GM23338 (cell line): Measurements from ENCODE around the gene MUL1. TPM values are rescaled to one million over a fixed set of nuclear protein-coding genes. Genes with fewer than 3 reads are reported as not detected.

Source experiments
- ATAC-seq: fragments of 200-7000 bp; cut with Tn5 transposase; 3 replicates; pipeline ENCODE4 v1.9.1; 2020
- DNase-seq: peaks from one replicate; pipeline ENCODE4 v3.0.0-alpha.2; 2015; ENCODE audit warnings: low spot score
- H2AFZ ChIP-seq: fragments of 200-600 bp; sonication (generic); 2 replicates; pipeline ENCODE4 v1.8.0; 2016; ENCODE audit warnings: antibody characterized with exemption, mild to moderate bottlenecking, moderate library complexity
- H3F3A ChIP-seq: fragments of 200-600 bp; sonication (generic); replicated peaks from 2 replicates; pipeline ENCODE4 v1.8.0; 2017; ENCODE audit warnings: antibody characterized with exemption, mixed run types, low read depth
- H3K27ac ChIP-seq: fragments of 200-600 bp; sonication (generic); 2 replicates; pipeline ENCODE4 v1.6.1; 2016; ENCODE audit warnings: low read depth
- H3K27me3 ChIP-seq: fragments of 200-600 bp; sonication (generic); 2 replicates; pipeline ENCODE4 v1.8.0; 2016; ENCODE audit warnings: mild to moderate bottlenecking, mixed run types, moderate library complexity; ENCODE audit not compliant: insufficient read depth
- H3K36me3 ChIP-seq: fragments of 200-600 bp; sonication (generic); 2 replicates; pipeline ENCODE4 v1.8.0; 2016; ENCODE audit warnings: mild to moderate bottlenecking; ENCODE audit not compliant: insufficient read depth
- H3K4me1 ChIP-seq: fragments of 200-600 bp; sonication (generic); 2 replicates; pipeline ENCODE4 v1.8.0; 2016; ENCODE audit warnings: mild to moderate bottlenecking, moderate library complexity; ENCODE audit not compliant: insufficient read depth
- H3K4me2 ChIP-seq: fragments of 200-600 bp; sonication (generic); 2 replicates; pipeline ENCODE4 v1.7.1; 2017; ENCODE audit warnings: mixed run types
- H3K4me3 ChIP-seq: fragments of 200-600 bp; sonication (generic); 2 replicates; pipeline ENCODE4 v1.6.1; 2016; ENCODE audit warnings: mixed run types
- H3K79me2 ChIP-seq: fragments of 200-600 bp; sonication (generic); replicated peaks from 2 replicates; pipeline ENCODE4 v1.8.0; 2017; ENCODE audit warnings: mild to moderate bottlenecking; ENCODE audit not compliant: insufficient read depth
- H3K9me2 ChIP-seq: fragments of 200-600 bp; sonication (generic); 2 replicates; pipeline ENCODE4 v1.8.0; 2017; ENCODE audit not compliant: insufficient read depth
- H4K20me1 ChIP-seq: fragments of 200-600 bp; sonication (generic); replicated peaks from 2 replicates; pipeline ENCODE4 v1.8.0; 2017; ENCODE audit warnings: mild to moderate bottlenecking; ENCODE audit not compliant: insufficient read depth
- H3K27ac Mint-ChIP-seq: 2 replicates; pipeline ENCODE4 v1.8.0; 2020; ENCODE audit warnings: inconsistent platforms, mild to moderate bottlenecking, moderate library complexity, mixed read lengths
- H3K27me3 Mint-ChIP-seq: 3 replicates; pipeline ENCODE4 v1.8.0; 2022; ENCODE audit warnings: low read depth, mild to moderate bottlenecking, moderate library complexity, mixed read lengths, inconsistent platforms; ENCODE audit not compliant: insufficient read depth, poor library complexity
- H3K36me3 Mint-ChIP-seq: 3 replicates; pipeline ENCODE4 v1.8.0; 2021; ENCODE audit warnings: low read depth, mild to moderate bottlenecking, inconsistent platforms, moderate library complexity, mixed read lengths
- H3K4me1 Mint-ChIP-seq: 3 replicates; pipeline ENCODE4 v1.8.0; 2020; ENCODE audit warnings: mild to moderate bottlenecking, inconsistent platforms, mixed read lengths
- H3K4me3 Mint-ChIP-seq: 3 replicates; pipeline ENCODE4 v1.8.0; 2021; ENCODE audit warnings: moderate library complexity, mild to moderate bottlenecking, inconsistent platforms, mixed read lengths
- H3K9me3 Mint-ChIP-seq: 3 replicates; pipeline ENCODE4 v1.8.0; 2020; ENCODE audit warnings: moderate library complexity, mild to moderate bottlenecking, inconsistent platforms, mixed read lengths
- CREB1 ChIP-seq: fragments of 250-450 bp; sonication (Bioruptor Pico); IDR thresholded peaks from 2 replicates; pipeline ENCODE4 v1.5.0; 2020; ENCODE audit warnings: low read depth, mild to moderate bottlenecking, moderate library complexity
- CTCF ChIP-seq, 2 experiments: fragments of 200-600 bp in 1 of 2; sonication (generic) in 1 of 2; conservative IDR thresholded peaks; 2 replicates each; pipeline versions ENCODE4 v1.5.1 to v1.6.1; 2016 to 2017; ENCODE audit warnings: antibody characterized with exemption in 2 of 2, low read depth in 2 of 2, mild to moderate bottlenecking in 2 of 2, moderate library complexity in 1 of 2
- ETS1 ChIP-seq: IDR thresholded peaks from 2 replicates; pipeline ENCODE4 v1.6.1; 2016; ENCODE audit warnings: antibody characterized with exemption
- EZH2 ChIP-seq: fragments of 200-600 bp; sonication (generic); IDR thresholded peaks from one replicate; pipeline ENCODE4 v1.8.0; 2017; ENCODE audit warnings: antibody characterized with exemption, mild to moderate bottlenecking, low read depth; ENCODE audit not compliant: unreplicated experiment
- EZH2phosphoT487 ChIP-seq: fragments of 200-600 bp; sonication (generic); IDR thresholded peaks from one replicate; pipeline ENCODE4 v1.8.1; 2018; ENCODE audit warnings: antibody characterized with exemption; ENCODE audit not compliant: unreplicated experiment
- JUNB ChIP-seq: IDR thresholded peaks from one replicate; pipeline ENCODE4 v1.6.1; 2016; ENCODE audit warnings: antibody characterized with exemption; ENCODE audit not compliant: unreplicated experiment
- NANOG ChIP-seq: IDR thresholded peaks from 2 replicates; pipeline ENCODE4 v1.6.1; 2016; ENCODE audit warnings: antibody characterized with exemption, borderline replicate concordance
- POLR2AphosphoS5 ChIP-seq: IDR thresholded peaks from 2 replicates; pipeline ENCODE4 v1.6.1; 2016; ENCODE audit warnings: antibody characterized with exemption, low read depth
- STAT1 ChIP-seq: IDR thresholded peaks from one replicate; pipeline ENCODE4 v1.6.1; 2016; ENCODE audit warnings: antibody characterized with exemption; ENCODE audit not compliant: unreplicated experiment
- ZNF114 ChIP-seq: fragments of 250-450 bp; sonication (Bioruptor Pico); IDR thresholded peaks from 2 replicates; pipeline ENCODE4 v1.5.0; 2020; ENCODE audit warnings: mild to moderate bottlenecking, moderate library complexity
- ZNF331 ChIP-seq: fragments of 250-450 bp; sonication (Bioruptor Pico); IDR thresholded peaks from 2 replicates; pipeline ENCODE4 v1.5.0; 2020; ENCODE audit warnings: low read depth, mild to moderate bottlenecking, moderate library complexity
- polyA plus RNA-seq: library from polyadenylated mRNA; unstranded; fragments of >200 nt; fragmentation: Nextera tagmentation; extraction: Ambion mirVana; gene quantifications from 2 replicates; pipeline ENCODE4 v1.2.1, GENCODE V29; 2016
- total RNA-seq: library from RNA; depleted of rRNA; stranded (reverse); fragments of >200 nt; shearing (Covaris generic); gene quantifications from 2 replicates; pipeline ENCODE4 v1.2.3, GENCODE V29; 2014

Gene MUL1
- total and polyA plus RNA-seq, 2 experiments from 2014 or later = 8.9 to 26.2 TPM

GRCh38 chr1:20555025-20555757 is 47.2 kb upstream of the MUL1 start:
- Mint-ChIP-seq H3K36me3 (no peaks in the 10 kb centered on the region), H3K4me3 (no peak overlapping the region; the same call in 2 of the 3 replicates)
- H3K79me2 ChIP-seq = no peaks in the 10 kb centered on the region

GRCh38 chr1:20552728-20553445 is 44.9 kb upstream of the MUL1 start:
- peaks cover 50% of the 10 kb centered on the region for H3K27me3 Mint-ChIP-seq
- Histone ChIP-seq H3K4me2 (peak overlapping the region; percentile 95), H3K27ac (no peak overlapping the region), H3K79me2 (no peaks in the 10 kb centered on the region), H4K20me1 (no peaks in the 10 kb centered on the region), H2AFZ (peak overlapping the region; percentile 100), H3K36me3 (no peaks in the 10 kb centered on the region), H3K4me3 (peak overlapping the region; percentile 68), H3F3A (peaks cover 9% of the 10 kb centered on the region; the same call in 1 of the 2 replicates), H3K9me2 (no peaks in the 10 kb centered on the region), H3K27me3 (peaks cover 79% of the 10 kb centered on the region), H3K4me1 (peaks cover 10% of the 10 kb centered on the region; the same call in 1 of the 2 replicates)
- H3K4me1 Mint-ChIP-seq = peaks cover 10% of the 10 kb centered on the region; the same call in 2 of the 3 replicates
- H3K4me3 Mint-ChIP-seq = peak overlapping the region; percentile 75
- DNase-seq (peak; percentile 58), ATAC-seq (peak; percentile 39)
- no peaks in the 10 kb centered on the region for H3K36me3 Mint-ChIP-seq
- TF ChIP-seq POLR2AphosphoS5 (no peak), JUNB (no peak), NANOG (no peak), EZH2phosphoT487 (peak; percentile 78), ETS1 (no peak), CREB1 (CRISPR knock-in tag) (no peak), ZNF331 (CRISPR knock-in tag) (no peak), ZNF114 (CRISPR knock-in tag) (no peak), CTCF (conservative IDR thresholded peaks at IDR 0.05; ENCODE audit: low read depth in 2 of 2) (0 out of 4 replicates have a peak, but pooled peaks of 1 of the 2 experiments have one; percentile 1), STAT1 (no peak), EZH2 (peak; percentile 73)
- H3K27ac Mint-ChIP-seq = no peak overlapping the region
- H3K9me3 Mint-ChIP-seq = no peaks in the 10 kb centered on the region

More at GRCh38 chr1:20555025-20555757, 47.2 kb upstream of the MUL1 start:
- Histone ChIP-seq H3F3A (peaks cover 9% of the 10 kb centered on the region; the same call in 1 of the 2 replicates), H4K20me1 (no peaks in the 10 kb centered on the region), H3K36me3 (no peaks in the 10 kb centered on the region), H3K27ac (no peak overlapping the region), H3K4me2 (no peak overlapping the region), H3K27me3 (peaks cover 67% of the 10 kb centered on the region), H2AFZ (no peak overlapping the region), H3K4me3 (no peak overlapping the region), H3K9me2 (no peaks in the 10 kb centered on the region), H3K4me1 (peaks cover 10% of the 10 kb centered on the region; the same call in 1 of the 2 replicates)
- ATAC-seq (no peak), DNase-seq (no peak)
- peaks cover 48% of the 10 kb centered on the region for H3K27me3 Mint-ChIP-seq
- peaks cover 10% of the 10 kb centered on the region; the same call in 2 of the 3 replicates for H3K4me1 Mint-ChIP-seq
- TF ChIP-seq CREB1 (CRISPR knock-in tag) = no peak
- 0 out of 4 replicates have a peak, but pooled peaks of 1 of the 2 experiments have one; percentile 13 for TF ChIP-seq CTCF (conservative IDR thresholded peaks at IDR 0.05; ENCODE audit: low read depth in 2 of 2)
- H3K27ac Mint-ChIP-seq = no peak overlapping the region
- no peaks in the 10 kb centered on the region for H3K9me3 Mint-ChIP-seq
